ENCODE data around the gene FGB.
"Not testable (repeated sequence)": the region's sequence is repeated elsewhere in the genome, so short reads cannot be mapped to it uniquely, and the experiment has no call there.

Gene FGB

GRCh38 chr4:154566639-154567204 lies 3.9 kb downstream of the FGB start:
- DNase-seq (ENCODE audit: low read depth), result peak; percentile 43

- DNase-seq (ENCODE audit: low read depth), result no peak
These were observed 6.2 kb downstream of the FGB start for GRCh38 chr4:154569028-154569427.

- no peak for DNase-seq (ENCODE audit: low read depth)
These were observed 6.8 kb downstream of the FGB start for GRCh38 chr4:154569584-154569983.

GRCh38 chr4:154573190-154573870 lies 10.5 kb downstream of the FGB start:
- DNase-seq (ENCODE audit: low read depth), result no peak

GRCh38 chr4:154574311-154574710 lies 11.5 kb downstream of the FGB start:
- no peak for DNase-seq (ENCODE audit: low read depth)

- DNase-seq (ENCODE audit: low read depth), result no peak
These were observed 14.5 kb downstream of the FGB start for GRCh38 chr4:154577324-154577723.

GRCh38 chr4:154578919-154579318 lies 16.1 kb downstream of the FGB start:
- DNase-seq (ENCODE audit: low read depth), result no peak

GRCh38 chr4:154579927-154580326 lies 17.1 kb downstream of the FGB start:
- no peak for DNase-seq (ENCODE audit: low read depth)

- DNase-seq (ENCODE audit: low read depth), result no peak
These were observed 19.9 kb downstream of the FGB start for GRCh38 chr4:154582723-154583122.

GRCh38 chr4:154583230-154583629 lies 20.4 kb downstream of the FGB start:
- DNase-seq (ENCODE audit: low read depth), result no peak

- no peak for DNase-seq (ENCODE audit: low read depth)
These were observed 20.9 kb downstream of the FGB start for GRCh38 chr4:154583677-154584076.

GRCh38 chr4:154584259-154584658 lies 21.4 kb downstream of the FGB start:
- DNase-seq (ENCODE audit: low read depth), result no peak

GRCh38 chr4:154585369-154586018 lies 22.7 kb downstream of the FGB start:
- DNase-seq (ENCODE audit: low read depth), result no peak

- no peak for DNase-seq (ENCODE audit: low read depth)
These were observed 23.7 kb downstream of the FGB start for GRCh38 chr4:154586296-154587033.

GRCh38 chr4:154588198-154588597 lies 25.4 kb downstream of the FGB start:
- no peak for DNase-seq (ENCODE audit: low read depth)

- DNase-seq (ENCODE audit: low read depth), result no peak
These were observed 26.7 kb downstream of the FGB start for GRCh38 chr4:154589296-154590197.

GRCh38 chr4:154590329-154591006 lies 27.7 kb downstream of the FGB start, which contains the start of gene FGA:
Gene FGA, minus strand, starts transcription at chr4:154590742. Its CDS starts 55 bp downstream, at chr4:154590687.
- DNase-seq (ENCODE audit: low read depth), result no peak

- DNase-seq (ENCODE audit: low read depth), result no peak
These were observed 29.1 kb downstream of the FGB start for GRCh38 chr4:154591890-154592289.

- DNase-seq (ENCODE audit: low read depth), result no peak
These were observed 31.1 kb downstream of the FGB start for GRCh38 chr4:154593868-154594267.

GRCh38 chr4:154594343-154594742 lies 31.5 kb downstream of the FGB start:
- not testable (repeated sequence) for DNase-seq (ENCODE audit: low read depth)

- DNase-seq (ENCODE audit: low read depth), result no peak
These were observed 33.0 kb downstream of the FGB start for GRCh38 chr4:154595807-154596206.

Data from stromal cell of bone marrow (primary cell).